Right lobe of liver (tissue), 4 donors: Measurements from ENCODE around the gene TBC1D25.

Experiments used
- CTCF ChIP-seq, 4 donors: fragments of 200-600 bp in 3 of 4; fragments of 450-650 bp in 1 of 4; IDR thresholded peaks; one replicate each; pipeline versions ENCODE4 v1.5.1 to v1.8.0; 2016 to 2022; ENCODE audit warnings: antibody characterized with exemption in 4 of 4, mild to moderate bottlenecking in 2 of 4
- POLR2A ChIP-seq: fragments of 450-650 bp; IDR thresholded peaks from one replicate; pipeline ENCODE4 v1.6.1; 2017; ENCODE audit warnings: antibody characterized with exemption, mild to moderate bottlenecking
- donor health status: DM: no; HTN: no; CAD: no.
- donor health status: DM: no; HTN: no; CAD: no.
- donor health status: DM: no; HTN: yes; CAD: no.

- TF ChIP-seq CTCF (IDR thresholded peaks at IDR 0.05) = no peak
- TF ChIP-seq POLR2A = no peak
Measured at GRCh38 chrX:48600226-48600625, 60.7 kb downstream of the TBC1D25 start.
